ENCODE data around the gene KLF16. TPM values are rescaled to one million over a fixed set of nuclear protein-coding genes. Genes with fewer than 3 reads are reported as not detected.

The KLF16 gene
- total RNA-seq, 1 donor from 2014 or later, result 5.0 TPM

DNA sequence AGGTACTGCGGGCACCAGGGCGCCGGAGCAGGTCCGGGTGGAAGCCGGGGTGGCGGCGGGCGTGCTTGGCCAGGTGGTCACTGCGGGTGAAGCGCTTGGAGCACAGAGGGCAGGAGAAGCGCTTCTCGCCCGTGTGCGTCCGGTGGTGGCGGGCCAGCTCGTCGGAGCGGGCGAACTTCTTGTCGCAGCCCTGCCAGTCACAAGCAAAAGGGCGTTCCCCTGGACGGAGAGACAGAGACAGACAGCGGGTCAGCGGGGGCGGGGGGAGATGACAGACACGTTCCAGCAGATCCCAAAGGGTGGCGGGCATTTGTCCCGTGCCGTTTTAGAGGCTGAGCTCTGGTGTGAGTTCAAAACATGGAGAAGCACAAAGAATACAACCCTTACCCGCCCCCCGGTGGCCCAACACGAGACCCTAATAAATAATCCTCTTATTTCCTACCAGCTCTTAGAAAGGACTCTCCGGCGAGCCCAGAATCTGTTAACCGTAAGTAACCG is 8.8 kb downstream of the KLF16 start:
- peak; percentile 82 for DNase-seq

DNA sequence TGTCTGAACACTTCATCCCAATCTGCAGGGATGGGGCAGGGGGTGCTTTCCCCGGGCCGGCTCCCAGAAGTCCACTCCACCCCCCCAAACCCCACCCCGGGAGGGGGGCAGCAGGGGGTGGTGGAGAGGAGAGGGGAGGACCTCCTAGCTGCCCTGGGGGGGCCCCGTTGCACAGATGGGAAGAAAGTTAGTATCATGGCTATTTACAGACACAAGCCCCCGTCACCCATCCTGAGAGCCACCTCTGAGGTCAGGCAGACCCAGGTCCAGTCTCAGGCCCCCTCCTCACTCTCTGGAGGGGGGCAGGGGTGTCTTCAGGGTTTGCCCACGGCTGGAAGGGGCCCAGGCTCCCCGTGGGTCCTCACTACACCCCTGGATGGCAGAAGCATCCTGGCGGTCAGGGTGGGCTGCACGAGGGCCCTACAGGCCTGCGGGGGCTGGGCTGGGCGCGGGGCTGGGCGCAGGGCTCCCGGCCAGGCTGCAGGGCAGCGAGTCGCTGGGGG is 9.3 kb downstream of the KLF16 start:
- no peak for DNase-seq

- DNase-seq, result peak; percentile 74
Observed at GRCh38 chr19:1853295-1854038, 9.9 kb downstream of the KLF16 start.

- DNase-seq, result no peak
Observed at GRCh38 chr19:1852581-1853128, 10.7 kb downstream of the KLF16 start.

- peak; percentile 89 for DNase-seq
Observed at GRCh38 chr19:1851654-1852580, 11.5 kb downstream of the KLF16 start.

DNA sequence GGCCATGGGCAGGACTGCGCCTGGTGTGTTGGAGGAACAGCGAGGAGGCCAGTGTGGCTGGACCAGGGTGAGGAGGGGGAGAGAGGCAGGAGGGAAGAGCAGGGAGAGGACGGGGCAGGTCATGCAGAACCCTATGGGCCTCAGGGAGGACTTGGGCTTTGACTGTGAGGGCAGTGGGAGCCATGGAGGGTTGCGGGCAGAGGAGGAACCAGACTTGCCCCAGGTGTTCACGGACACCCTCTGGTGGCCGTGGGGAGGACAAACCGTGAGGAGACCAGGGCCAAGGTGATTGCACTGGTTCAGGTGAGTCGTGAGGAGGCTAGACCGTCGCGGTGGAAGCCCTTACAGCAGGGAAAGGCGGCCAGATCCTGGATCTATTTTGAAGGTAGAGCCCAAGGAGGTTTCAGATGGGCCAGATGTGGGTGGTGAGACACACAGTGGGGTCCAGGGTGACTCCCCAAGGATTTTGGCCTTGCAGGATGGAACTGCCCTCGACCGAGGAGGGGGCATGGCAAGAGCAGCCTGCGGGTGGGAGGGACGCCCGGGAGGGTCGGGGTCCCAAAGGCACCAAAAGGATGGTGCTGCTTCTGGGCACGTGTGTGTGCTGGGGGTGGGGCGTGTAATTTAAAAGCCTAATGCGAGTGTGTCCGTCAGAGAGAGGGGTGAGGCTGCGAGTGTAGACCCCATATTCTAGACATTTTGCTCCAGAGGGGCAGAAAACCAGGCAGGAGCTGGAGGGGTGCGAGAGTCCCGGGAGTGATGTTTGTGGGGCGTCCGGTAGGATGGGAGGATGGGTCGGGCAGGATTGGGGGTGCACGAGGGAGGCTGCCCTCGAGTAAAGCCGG is 12.3 kb downstream of the KLF16 start:
- DNase-seq, result no peak

- no peak for DNase-seq
Observed at GRCh38 chr19:1849886-1850398, 13.4 kb downstream of the KLF16 start.

DNA sequence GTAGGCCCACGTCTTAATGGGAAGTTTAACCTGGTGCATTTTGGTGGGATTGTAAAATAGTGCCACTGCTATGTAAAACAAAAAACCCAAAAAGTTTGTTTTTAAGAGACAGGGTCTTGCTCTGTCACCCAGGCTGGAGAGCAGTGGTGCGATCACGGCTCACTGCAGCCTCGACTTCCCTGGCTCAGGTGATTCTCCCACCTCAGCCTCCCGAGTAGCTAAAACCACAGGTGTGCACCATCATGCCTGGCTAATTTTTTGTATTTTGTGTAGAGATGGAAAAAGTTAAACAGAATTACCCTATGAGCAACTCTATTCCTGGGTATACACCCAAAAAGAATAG is 14.3 kb downstream of the KLF16 start:
- DNase-seq, result no peak

- peak; percentile 98 for DNase-seq
Observed at GRCh38 chr19:1848399-1849131, 14.8 kb downstream of the KLF16 start, which contains the start of gene REXO1. REXO1 (minus strand) TSS chr19:1848483; CDS start chr19:1848358, 125 bp downstream.

DNA sequence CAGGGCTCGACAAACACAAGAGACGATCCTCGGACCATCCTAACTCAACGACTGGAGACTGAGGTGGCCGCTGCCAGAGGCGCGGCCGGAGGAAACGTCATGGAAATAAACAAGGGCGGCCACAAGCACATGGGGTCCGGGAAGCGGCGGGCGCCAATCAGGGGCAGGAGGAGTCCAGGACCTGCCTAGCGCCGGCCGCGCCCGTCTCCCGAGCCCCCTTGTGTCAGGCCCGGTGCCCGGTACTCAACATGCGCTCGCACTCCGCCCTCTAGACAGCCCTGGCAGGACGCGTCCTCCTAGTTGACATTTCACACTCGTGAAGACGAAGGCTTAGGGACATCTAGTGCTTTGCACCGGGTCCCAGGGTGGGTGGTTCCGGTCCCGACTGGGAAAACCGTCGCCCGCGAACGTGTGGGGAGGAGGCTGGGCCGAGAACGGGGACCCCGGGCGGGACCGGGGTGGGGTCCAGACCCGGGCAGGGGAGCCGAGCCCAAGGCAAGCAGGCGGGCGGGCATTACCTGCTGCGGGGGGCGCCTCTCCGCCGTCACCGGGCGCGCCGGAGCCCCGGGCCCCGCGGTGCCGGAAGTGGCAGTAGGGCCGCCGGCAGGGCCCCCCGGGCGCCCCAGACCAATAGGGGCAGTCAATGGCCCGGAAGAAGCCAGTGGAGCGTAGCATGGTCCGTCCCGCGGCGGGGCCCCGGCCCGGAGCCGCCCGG is 15.5 kb downstream of the KLF16 start:
- DNase-seq, result peak; percentile 45

GRCh38 chr19:1847348-1847683 is 16.1 kb downstream of the KLF16 start:
- no peak for DNase-seq

- DNase-seq, result no peak
Observed at GRCh38 chr19:1846517-1847204, 16.7 kb downstream of the KLF16 start.

- no peak for DNase-seq
Observed at GRCh38 chr19:1845642-1846041, 17.7 kb downstream of the KLF16 start.

GRCh38 chr19:1845125-1845515 is 18.3 kb downstream of the KLF16 start:
- DNase-seq, result no peak

DNA sequence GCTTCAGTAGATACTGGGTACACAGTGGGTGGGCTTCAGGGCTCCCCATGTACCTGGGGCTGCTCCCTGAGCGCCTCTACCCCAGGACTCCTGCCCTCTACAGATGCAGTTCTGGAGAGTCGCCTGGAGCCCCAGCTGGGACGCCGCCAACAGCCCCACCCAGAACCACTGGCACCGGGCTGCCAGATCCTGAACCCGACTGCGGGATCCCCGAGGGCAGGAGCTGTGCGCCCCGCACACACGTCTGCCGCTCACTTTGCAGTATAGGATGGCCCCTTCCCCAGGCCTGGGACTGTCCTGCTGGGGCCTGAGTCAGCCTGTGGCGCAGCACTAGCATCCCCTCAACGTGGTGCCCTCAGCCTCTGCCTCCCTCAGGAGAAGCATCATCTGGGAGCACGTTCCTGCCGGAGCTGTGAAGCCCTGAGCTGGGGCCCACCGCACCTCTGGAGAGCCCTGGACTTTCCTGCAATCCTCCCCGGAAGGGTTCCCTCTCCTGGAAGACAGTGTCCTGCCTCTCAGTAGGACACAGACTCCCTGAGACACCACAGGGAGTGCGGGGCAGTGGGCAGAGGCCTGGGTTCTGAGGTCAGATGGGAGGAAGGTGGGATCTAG is 18.8 kb downstream of the KLF16 start:
- no peak for DNase-seq

DNA sequence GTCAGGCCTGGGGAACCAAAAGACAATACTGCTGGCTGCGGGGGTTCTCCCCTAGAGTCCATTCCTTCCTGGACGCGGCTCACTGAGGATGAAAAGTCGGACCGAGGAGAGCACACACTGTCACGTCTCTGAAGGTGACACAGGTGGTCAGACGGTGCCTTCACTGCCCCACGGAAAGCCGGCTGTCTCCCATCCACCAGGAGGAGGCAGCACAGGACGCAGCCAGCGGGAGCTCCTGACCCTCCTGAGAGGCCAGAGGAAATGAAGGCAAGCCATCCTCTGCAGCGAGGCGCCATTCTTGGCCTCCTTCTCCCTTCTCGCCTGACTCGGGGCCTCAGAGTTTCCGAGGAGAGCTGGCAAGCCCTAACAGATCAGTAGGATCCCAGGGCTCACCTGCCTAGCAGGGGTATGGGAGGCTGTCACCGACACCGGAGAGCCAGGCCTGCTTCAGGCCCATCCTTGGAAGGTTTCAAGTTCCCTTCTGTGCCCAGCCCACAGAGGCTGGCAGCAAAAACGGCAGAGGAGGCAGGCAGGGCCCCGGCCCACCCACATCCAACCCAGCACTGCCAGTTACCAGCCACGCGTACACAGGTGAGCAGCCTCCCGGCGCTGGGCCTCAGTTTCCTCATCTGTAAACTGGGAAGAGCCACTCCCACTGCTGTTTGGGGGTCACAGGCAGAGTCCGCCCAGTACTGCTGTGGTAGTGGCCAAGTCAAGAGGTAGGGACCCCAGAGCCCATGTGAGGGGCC is 19.6 kb downstream of the KLF16 start:
- no peak for DNase-seq

DNA sequence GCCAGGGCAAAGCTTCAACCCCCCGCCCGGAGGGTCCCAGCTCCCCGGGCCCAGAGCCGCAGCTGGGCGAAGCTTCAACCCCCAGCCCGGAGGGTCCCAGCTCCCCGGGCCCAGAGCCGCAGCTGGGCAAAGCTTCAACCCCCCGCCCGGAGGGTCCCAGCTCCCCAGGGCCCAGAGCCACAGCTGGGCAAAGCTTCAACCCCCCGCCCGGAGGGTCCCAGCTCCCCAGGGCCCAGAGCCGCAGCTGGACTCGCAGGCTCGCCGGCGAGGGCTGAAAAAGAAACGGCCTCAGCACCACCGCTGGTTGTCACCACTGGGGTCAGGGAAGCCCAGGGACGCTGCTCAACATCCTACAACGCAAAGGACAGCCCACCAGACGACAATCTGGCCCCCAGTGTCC is 20.3 kb downstream of the KLF16 start:
- no peak for DNase-seq

DNA sequence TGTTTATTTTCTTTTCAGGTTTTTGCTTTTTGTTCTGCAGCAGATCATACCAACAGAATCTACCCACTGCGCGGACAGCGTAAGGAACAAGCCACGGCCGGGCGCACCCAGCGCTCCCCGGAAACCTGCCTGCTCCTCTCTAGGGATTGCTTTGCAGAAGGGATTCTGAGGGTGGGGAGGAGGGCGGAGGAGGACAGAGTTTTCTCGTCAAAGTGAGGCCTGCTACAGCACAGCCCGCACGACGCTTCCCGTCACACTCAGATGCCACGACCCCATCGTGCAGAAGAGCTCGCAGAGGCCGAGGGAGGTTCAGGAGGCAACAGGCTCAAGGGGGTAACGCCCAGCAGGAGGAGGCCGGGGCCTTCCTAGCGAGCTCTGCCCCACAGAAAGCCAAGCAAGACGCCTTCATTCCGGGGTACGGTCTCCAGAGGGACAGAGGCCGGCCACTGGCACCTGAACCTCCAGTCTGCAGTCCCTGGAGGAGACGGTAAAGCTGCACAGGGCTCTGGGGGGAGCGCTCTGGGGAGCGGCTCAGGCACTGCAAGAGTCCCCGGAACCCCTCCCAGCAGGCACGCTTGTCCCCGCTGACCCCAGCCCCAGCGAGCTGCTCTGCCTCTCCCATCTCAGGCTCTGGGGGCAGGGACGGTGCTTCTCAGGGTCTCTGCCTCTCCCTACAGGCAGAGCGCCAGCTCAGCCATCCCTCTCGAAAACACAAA is 22.0 kb downstream of the KLF16 start:
- no peak for DNase-seq
